Measurements from ENCODE around the gene NEK9.

Gene NEK9

GRCh38 chr14:75095690-75096089 lies 31.2 kb downstream of the NEK9 start:
- H3K4me3 ChIP-seq (ENCODE audit: insufficient read depth, low read length, poor library complexity, severe bottlenecking) = no peak overlapping the region
- H3K27ac ChIP-seq (ENCODE audit: low read depth, low read length) = no peak overlapping the region
- H3K4me2 ChIP-seq (ENCODE audit: low read depth, low read length, poor library complexity, severe bottlenecking) = no peak overlapping the region
- no peak overlapping the region for H2AFZ ChIP-seq (ENCODE audit: low read depth, low read length, severe bottlenecking)
- no peaks in the 10 kb centered on the region for H3K9me2 ChIP-seq (replicated peaks; ENCODE audit: insufficient read depth, low read length)
- H4K20me1 ChIP-seq (ENCODE audit: low read depth, low read length) = no peaks in the 10 kb centered on the region
- peaks cover 16% of the 10 kb centered on the region for H3K36me3 ChIP-seq (ENCODE audit: low read length)
- no peak overlapping the region for H3K9ac ChIP-seq (ENCODE audit: low read length)
- H3K27me3 ChIP-seq (ENCODE audit: low read length) = no peaks in the 10 kb centered on the region
- H3F3A ChIP-seq (ENCODE audit: insufficient read depth) = no peaks in the 10 kb centered on the region
- no peaks in the 10 kb centered on the region for H3K79me2 ChIP-seq (ENCODE audit: insufficient read depth, low read length)
- TF ChIP-seq CTCF (IDR thresholded peaks at IDR 0.05; ENCODE audit: insufficient read depth, low read length, poor library complexity, severe bottlenecking) = no peak
- no peak for TF ChIP-seq EZH2phosphoT487 (conservative IDR thresholded peaks at IDR 0.05; ENCODE audit: low read length)
- H3K9me3 ChIP-seq (ENCODE audit: insufficient read depth, low read length) = no peaks in the 10 kb centered on the region

- Histone ChIP-seq H3K4me2 (ENCODE audit: low read depth, low read length, poor library complexity, severe bottlenecking) (no peak overlapping the region), H3K36me3 (ENCODE audit: low read length) (peaks cover 15% of the 10 kb centered on the region; the same call in 1 of the 2 replicates), H3K27ac (ENCODE audit: low read depth, low read length) (no peak overlapping the region), H3K9ac (ENCODE audit: low read length) (no peak overlapping the region), H3F3A (ENCODE audit: insufficient read depth) (no peaks in the 10 kb centered on the region), H3K27me3 (ENCODE audit: low read length) (no peaks in the 10 kb centered on the region), H3K79me2 (ENCODE audit: insufficient read depth, low read length) (no peaks in the 10 kb centered on the region), H4K20me1 (ENCODE audit: low read depth, low read length) (no peaks in the 10 kb centered on the region), H3K9me2 (replicated peaks; ENCODE audit: insufficient read depth, low read length) (no peaks in the 10 kb centered on the region), H3K4me3 (ENCODE audit: insufficient read depth, low read length, poor library complexity, severe bottlenecking) (no peak overlapping the region), H2AFZ (ENCODE audit: low read depth, low read length, severe bottlenecking) (no peak overlapping the region), H3K9me3 (ENCODE audit: insufficient read depth, low read length) (no peaks in the 10 kb centered on the region)
- no peak for TF ChIP-seq EZH2phosphoT487 (conservative IDR thresholded peaks at IDR 0.05; ENCODE audit: low read length)
- TF ChIP-seq CTCF (IDR thresholded peaks at IDR 0.05; ENCODE audit: insufficient read depth, low read length, poor library complexity, severe bottlenecking) = no peak
Measured at GRCh38 chr14:75094896-75095295, 32.0 kb downstream of the NEK9 start.

GRCh38 chr14:75092698-75093097 lies 34.1 kb downstream of the NEK9 start:
- H3K9me3 ChIP-seq (ENCODE audit: insufficient read depth, low read length) = no peaks in the 10 kb centered on the region
- H3K36me3 ChIP-seq (ENCODE audit: low read length) = peaks cover 15% of the 10 kb centered on the region
- H3K4me3 ChIP-seq (ENCODE audit: insufficient read depth, low read length, poor library complexity, severe bottlenecking) = no peak overlapping the region
- H3K9ac ChIP-seq (ENCODE audit: low read length) = no peak overlapping the region
- H3K27ac ChIP-seq (ENCODE audit: low read depth, low read length) = no peak overlapping the region
- H4K20me1 ChIP-seq (ENCODE audit: low read depth, low read length) = no peaks in the 10 kb centered on the region
- H3F3A ChIP-seq (ENCODE audit: insufficient read depth) = no peaks in the 10 kb centered on the region
- H2AFZ ChIP-seq (ENCODE audit: low read depth, low read length, severe bottlenecking) = no peak overlapping the region
- no peaks in the 10 kb centered on the region for H3K9me2 ChIP-seq (replicated peaks; ENCODE audit: insufficient read depth, low read length)
- no peaks in the 10 kb centered on the region for H3K27me3 ChIP-seq (ENCODE audit: low read length)
- H3K4me2 ChIP-seq (ENCODE audit: low read depth, low read length, poor library complexity, severe bottlenecking) = no peak overlapping the region
- TF ChIP-seq EZH2phosphoT487 (conservative IDR thresholded peaks at IDR 0.05; ENCODE audit: low read length) (no peak), CTCF (IDR thresholded peaks at IDR 0.05; ENCODE audit: insufficient read depth, low read length, poor library complexity, severe bottlenecking) (no peak)
- no peaks in the 10 kb centered on the region for H3K79me2 ChIP-seq (ENCODE audit: insufficient read depth, low read length)

Data from SU-DHL-6 (cell line).